Liver (tissue), 9 donors: ENCODE data around the gene STK25. TPM values are rescaled to one million over a fixed set of nuclear protein-coding genes. Genes with fewer than 3 reads are reported as not detected.
A peak's percentile ranks its signal among the peaks of the same experiment; 100 is the strongest.
"Not testable (repeated sequence)": the region's sequence is repeated elsewhere in the genome, so short reads cannot be mapped to it uniquely, and the experiment has no call there.

ENCODE experiments used
- DNase-seq: peaks from one replicate; pipeline ENCODE4 v3.0.0-alpha.2; 2017; ENCODE audit warnings: low spot score
- H3K27ac ChIP-seq, 2 donors: one replicate each; pipeline ENCODE4 v1.7.0; 2013; ENCODE audit warnings: inconsistent platforms in 2 of 2, low read length in 2 of 2, control low read depth in 1 of 2, low read depth in 1 of 2, mild to moderate bottlenecking in 1 of 2
- H3K27me3 ChIP-seq, 4 donors: one replicate each; pipeline versions ENCODE4 v1.6.1 to v1.7.0; 2013; ENCODE audit warnings: low read length in 3 of 4, inconsistent platforms in 1 of 4, mild to moderate bottlenecking in 1 of 4, moderate library complexity in 1 of 4; ENCODE audit not compliant: control insufficient read depth in 4 of 4, insufficient read depth in 4 of 4
- H3K36me3 ChIP-seq, 4 donors: one replicate each; pipeline versions ENCODE4 v1.6.1 to v1.7.0; 2013; ENCODE audit warnings: low read length in 3 of 4, mild to moderate bottlenecking in 3 of 4, low read depth in 1 of 4, moderate library complexity in 1 of 4; ENCODE audit not compliant: control insufficient read depth in 4 of 4, insufficient read depth in 3 of 4
- H3K4me1 ChIP-seq, 4 donors: one replicate each; pipeline versions ENCODE4 v1.6.1 to v1.7.0; 2013; ENCODE audit warnings: low read length in 3 of 4, mild to moderate bottlenecking in 3 of 4, moderate library complexity in 1 of 4; ENCODE audit not compliant: control insufficient read depth in 4 of 4, insufficient read depth in 4 of 4
- H3K4me3 ChIP-seq, 3 donors: one replicate each; pipeline versions ENCODE4 v1.6.1 to v1.7.0; 2013; ENCODE audit warnings: low read length in 3 of 3, control low read depth in 1 of 3, low read depth in 1 of 3, mild to moderate bottlenecking in 1 of 3
- H3K9ac ChIP-seq, 2 donors: one replicate each; pipeline ENCODE4 v1.7.0; 2013; ENCODE audit warnings: low read length in 2 of 2, mild to moderate bottlenecking in 2 of 2, moderate library complexity in 2 of 2, control low read depth in 1 of 2, low read depth in 1 of 2
- H3K9me3 ChIP-seq, 4 donors: one replicate each; pipeline versions ENCODE4 v1.6.1 to v1.7.0; 2013; ENCODE audit warnings: low read length in 3 of 4; ENCODE audit not compliant: control insufficient read depth in 4 of 4
- CTCF ChIP-seq: fragments of 150-350 bp; IDR thresholded peaks from 2 replicates; pipeline ENCODE4 v1.5.1; 2017; ENCODE audit warnings: improper control_type of control experiment, low read depth, low read length; ENCODE audit not compliant: missing input control
- FOXA1 ChIP-seq: IDR thresholded peaks from 2 replicates; pipeline ENCODE4 v1.6.1; 2016; ENCODE audit warnings: antibody characterized with exemption
- FOXA2 ChIP-seq: IDR thresholded peaks from 2 replicates; pipeline ENCODE4 v1.6.1; 2016; ENCODE audit warnings: antibody characterized with exemption
- HNF4G ChIP-seq: IDR thresholded peaks from 2 replicates; pipeline ENCODE4 v1.6.1; 2016; ENCODE audit warnings: antibody characterized with exemption
- JUND ChIP-seq, 2 donors: IDR thresholded peaks; 2 replicates each; pipeline ENCODE4 v1.6.1; 2016; ENCODE audit warnings: antibody characterized with exemption in 2 of 2
- NR2F2 ChIP-seq: IDR thresholded peaks from 2 replicates; pipeline ENCODE4 v1.6.1; 2016; ENCODE audit warnings: antibody characterized with exemption
- RAD21 ChIP-seq, 2 donors: IDR thresholded peaks; 2 replicates each; pipeline ENCODE4 v1.6.1; 2016; ENCODE audit warnings: antibody characterized with exemption in 2 of 2, mild to moderate bottlenecking in 2 of 2
- REST ChIP-seq: IDR thresholded peaks from 2 replicates; pipeline ENCODE4 v1.6.1; 2016; ENCODE audit warnings: antibody characterized with exemption, mild to moderate bottlenecking
- RXRA ChIP-seq, 2 donors: IDR thresholded peaks; 2 replicates each; pipeline ENCODE4 v1.6.1; 2017 to 2018; ENCODE audit warnings: antibody characterized with exemption in 2 of 2, mild to moderate bottlenecking in 1 of 2
- SP1 ChIP-seq: IDR thresholded peaks from 2 replicates; pipeline ENCODE4 v1.6.1; 2018; ENCODE audit warnings: antibody characterized with exemption, mild to moderate bottlenecking
- YY1 ChIP-seq: IDR thresholded peaks from 2 replicates; pipeline ENCODE4 v1.6.1; 2016; ENCODE audit warnings: antibody characterized with exemption, mild to moderate bottlenecking
- ZBTB33 ChIP-seq: IDR thresholded peaks from 2 replicates; pipeline ENCODE4 v1.6.1; 2016; ENCODE audit warnings: antibody characterized with exemption
- WGBS: extraction: QIAGEN DNeasy Blood & Tissue Kit; methylation state at CpG from one replicate; pipeline ENCODE4 v1.1.7; 2013; 5-methylcytosine and 5-hydroxymethylcytosine counted together
- polyA plus RNA-seq, 2 donors: library from polyadenylated mRNA; stranded (reverse) in 1 of 2; unstranded in 1 of 2; fragments of 200-250 nt in 1 of 2; fragments of >200 nt in 1 of 2; fragmentation: Nextera tagmentation in 1 of 2; extraction: Ambion mirVana in 1 of 2; gene quantifications; one replicate each; pipeline versions ENCODE4 v1.2.1 to v1.2.3, GENCODE V29; 2013 to 2015
- total RNA-seq, 2 donors: library from RNA; depleted of rRNA; stranded (reverse); fragments of >200 nt; gene quantifications; one replicate each; pipeline ENCODE4 v1.2.3, GENCODE V29; 2014
- donor health status: healthy.
- donor health status: healthy.
- donor health status: healthy.
- donor health status: healthy.
- donor health status: healthy.

Gene STK25
- total and polyA plus RNA-seq, 4 donors, result 43.4 to 85.6 (median 67.3) TPM

GRCh38 chr2:241507430-241508239 is 749 bp downstream of the STK25 start:
- H3K4me3 ChIP-seq, result peak overlapping the region; percentile 80 to 97 (median 86)
- H3K27ac ChIP-seq, result peak overlapping the region; percentile 55 to 79
- no peaks in the 10 kb centered on the region for H3K36me3 ChIP-seq
- H3K27me3 ChIP-seq, result no peaks in the 10 kb centered on the region
- no peaks in the 10 kb centered on the region for H3K9me3 ChIP-seq
- TF ChIP-seq JUND (IDR thresholded peaks at IDR 0.05) (no peak), CTCF (peak; percentile 8)
- 2% methylated on average over 67 of the region's 67 CpGs for WGBS
- H3K9ac ChIP-seq, result peak overlapping the region; percentile 27 to 68
- peaks cover 11 to 26% (median 20%) of the 10 kb centered on the region in 4 donors for H3K4me1 ChIP-seq
- peak; percentile 55 for DNase-seq

- WGBS, result 61% methylated on average over 19 of the region's 19 CpGs
- Histone ChIP-seq H3K27ac (no peak overlapping the region), H3K27me3 (no peaks in the 10 kb centered on the region), H3K4me3 (peak overlapping the region; percentile 80 to 97 (median 86)), H3K4me1 (peaks cover 11 to 26% (median 20%) of the 10 kb centered on the region in 4 donors), H3K9me3 (no peaks in the 10 kb centered on the region), H3K36me3 (no peaks in the 10 kb centered on the region), H3K9ac (no peak overlapping the region)
- no peak for DNase-seq
- no peak for TF ChIP-seq YY1
- TF ChIP-seq SP1, result no peak
- no peak for TF ChIP-seq RXRA (IDR thresholded peaks at IDR 0.05)
- TF ChIP-seq NR2F2, result no peak
- TF ChIP-seq FOXA1, result no peak
- TF ChIP-seq FOXA2, result no peak
- TF ChIP-seq JUND (IDR thresholded peaks at IDR 0.05), result no peak
Observed at GRCh38 chr2:241506793-241507429, 1.5 kb downstream of the STK25 start.

- not testable (repeated sequence) for H3K4me3 ChIP-seq, H3K9ac ChIP-seq, H3K27ac ChIP-seq, H3K27me3 ChIP-seq, H3K36me3 ChIP-seq, H3K9me3 ChIP-seq, DNase-seq
- 97% methylated on average over 11 of the region's 11 CpGs for WGBS
- H3K4me1 ChIP-seq, result peaks cover 11 to 26% (median 20%) of the 10 kb centered on the region in 4 donors
Observed at GRCh38 chr2:241506317-241506716, 2.1 kb downstream of the STK25 start.

GRCh38 chr2:241505781-241506201 is 2.6 kb downstream of the STK25 start:
- Histone ChIP-seq H3K4me1 (peaks cover 11 to 26% (median 20%) of the 10 kb centered on the region in 4 donors), H3K9ac (no peak overlapping the region), H3K27me3 (no peaks in the 10 kb centered on the region), H3K9me3 (no peaks in the 10 kb centered on the region), H3K4me3 (no peak overlapping the region), H3K27ac (no peak overlapping the region), H3K36me3 (no peaks in the 10 kb centered on the region)
- 95% methylated on average over 7 of the region's 7 CpGs for WGBS
- TF ChIP-seq HNF4G (no peak), FOXA2 (no peak), ZBTB33 (no peak), REST (no peak), RAD21 (IDR thresholded peaks at IDR 0.05) (no peak), SP1 (no peak)
- DNase-seq, result no peak
